GM18498 (cell line): ENCODE measurements around the gene CYS1.

Source experiments
- ATAC-seq: cut with Tn5 transposase; IDR thresholded peaks from one replicate; pipeline ENCODE4 v1.9.1; 2021; ENCODE audit warnings: mild to moderate bottlenecking, moderate library complexity; ENCODE audit not compliant: unreplicated experiment

Gene CYS1

GRCh38 chr2:10073706-10074105 lies 6.5 kb downstream of the CYS1 start:
- no peak for ATAC-seq

GRCh38 chr2:10072656-10073480 lies 7.3 kb downstream of the CYS1 start:
- ATAC-seq, result peak; percentile 76

- ATAC-seq, result no peak
Measured at GRCh38 chr2:10071595-10071994, 8.6 kb downstream of the CYS1 start.

GRCh38 chr2:10071176-10071575 lies 9.0 kb downstream of the CYS1 start:
- no peak for ATAC-seq

- ATAC-seq, result no peak
Measured at GRCh38 chr2:10067881-10068280, 12.3 kb downstream of the CYS1 start.

- no peak for ATAC-seq
Measured at GRCh38 chr2:10067330-10067729, 12.9 kb downstream of the CYS1 start.

GRCh38 chr2:10065773-10066055 lies 14.5 kb downstream of the CYS1 start:
- no peak for ATAC-seq

GRCh38 chr2:10064932-10065772 lies 15.1 kb downstream of the CYS1 start:
- ATAC-seq, result no peak

GRCh38 chr2:10063566-10063965 lies 16.6 kb downstream of the CYS1 start:
- ATAC-seq, result no peak

- no peak for ATAC-seq
Measured at GRCh38 chr2:10062931-10063365, 17.3 kb downstream of the CYS1 start.

- no peak for ATAC-seq
Measured at GRCh38 chr2:10061221-10061925, 18.8 kb downstream of the CYS1 start.

GRCh38 chr2:10059552-10060335 lies 20.5 kb downstream of the CYS1 start:
- ATAC-seq, result no peak

GRCh38 chr2:10059016-10059351 lies 21.2 kb downstream of the CYS1 start:
- ATAC-seq, result no peak

GRCh38 chr2:10058251-10059015 lies 21.8 kb downstream of the CYS1 start:
- ATAC-seq, result no peak

- ATAC-seq, result no peak
Measured at GRCh38 chr2:10057231-10058107, 22.7 kb downstream of the CYS1 start.

- ATAC-seq, result no peak
Measured at GRCh38 chr2:10056439-10056838, 23.8 kb downstream of the CYS1 start.

- ATAC-seq, result no peak
Measured at GRCh38 chr2:10054976-10055375, 25.2 kb downstream of the CYS1 start.

GRCh38 chr2:10054424-10054823 lies 25.8 kb downstream of the CYS1 start:
- no peak for ATAC-seq

GRCh38 chr2:10053351-10053750 lies 26.9 kb downstream of the CYS1 start:
- ATAC-seq, result no peak
